Caco-2 (cell line): ENCODE data around the gene SSH2. TPM values are rescaled to one million over a fixed set of nuclear protein-coding genes. Genes with fewer than 3 reads are reported as not detected.
"Not testable (repeated sequence)": the region's sequence is repeated elsewhere in the genome, so short reads cannot be mapped to it uniquely, and the experiment has no call there.

Experiments used
- BruUV-seq: library from RNA; stranded (reverse); fragments of 400-500 nt; replicated peaks from 2 replicates; lab custom pipeline; 2021; lab: Mats Ljungman, UMichigan
- CTCF ChIA-PET: fragments of 300-600 bp; sonication (Branson Sonifier 250); formaldehyde crosslinking; loops from one replicate; lab custom pipeline; 2022; ENCODE audit warnings: antibody characterized with exemption; lab: Charles Lee
- POLR2A ChIA-PET: fragments of 300-600 bp; sonication (Branson Sonifier 250); formaldehyde crosslinking; loops from one replicate; lab custom pipeline; 2022; ENCODE audit warnings: antibody characterized with exemption; lab: Charles Lee
- DNase-seq, 2 experiments: peaks; one replicate each; pipeline versions ENCODE4 v3.0.0 to v3.0.0-alpha.2; 2020 to 2022
- H3K27me3 ChIP-seq: replicated peaks from 2 replicates; pipeline ENCODE4 v1.6.0; 2011; ENCODE audit warnings: low read length; ENCODE audit not compliant: control insufficient read depth, insufficient read depth
- H3K36me3 ChIP-seq: 2 replicates; pipeline ENCODE4 v1.5.1; 2011; ENCODE audit warnings: low read length; ENCODE audit not compliant: control insufficient read depth, insufficient read depth
- H3K4me1 ChIP-seq: fragments of 250-450 bp; sonication (Bioruptor Pico); 2 replicates; pipeline ENCODE4 v1.5.1; 2020; ENCODE audit warnings: mild to moderate bottlenecking
- H3K4me3 ChIP-seq: 2 replicates; pipeline ENCODE4 v1.5.1; 2011; ENCODE audit warnings: low read depth, mild to moderate bottlenecking, control low read depth, low read length
- H3K9me3 ChIP-seq: fragments of 250-450 bp; sonication (Bioruptor Pico); 2 replicates; pipeline ENCODE4 v1.5.1; 2020; ENCODE audit warnings: mild to moderate bottlenecking, moderate library complexity
- H3K27ac Mint-ChIP-seq: one replicate; pipeline ENCODE4 v1.8.0; 2022; ENCODE audit warnings: mixed read lengths; ENCODE audit not compliant: unreplicated experiment
- H3K27me3 Mint-ChIP-seq: one replicate; pipeline ENCODE4 v1.8.0; 2022; ENCODE audit warnings: mixed read lengths; ENCODE audit not compliant: insufficient read depth, unreplicated experiment
- H3K36me3 Mint-ChIP-seq: one replicate; pipeline ENCODE4 v1.8.0; 2022; ENCODE audit warnings: mild to moderate bottlenecking, mixed read lengths; ENCODE audit not compliant: insufficient read depth, unreplicated experiment
- H3K4me1 Mint-ChIP-seq: one replicate; pipeline ENCODE4 v1.8.0; 2022; ENCODE audit warnings: low read depth, mixed read lengths; ENCODE audit not compliant: unreplicated experiment
- H3K4me3 Mint-ChIP-seq: one replicate; pipeline ENCODE4 v1.8.0; 2022; ENCODE audit warnings: mild to moderate bottlenecking, moderate library complexity, mixed read lengths; ENCODE audit not compliant: unreplicated experiment
- H3K9me3 Mint-ChIP-seq: one replicate; pipeline ENCODE4 v1.8.0; 2022; ENCODE audit warnings: mixed read lengths; ENCODE audit not compliant: unreplicated experiment
- CTCF ChIP-seq, 2 experiments: fragments of 200-600 bp in 1 of 2; IDR thresholded peaks; 1 replicate in 1 of 2; 2 replicates in 1 of 2; pipeline versions ENCODE4 v1.5.1 to v1.8.0; 2011 to 2022; ENCODE audit warnings: antibody characterized with exemption in 1 of 2, control low read depth in 1 of 2, inconsistent platforms in 1 of 2, low read depth in 1 of 2, low read length in 1 of 2, mild to moderate bottlenecking in 1 of 2, moderate library complexity in 1 of 2; ENCODE audit not compliant: insufficient read depth in 1 of 2, severe bottlenecking in 1 of 2, unreplicated experiment in 1 of 2
- intact Hi-C: fragments of 100-400 bp; cut with micrococcal nuclease; formaldehyde crosslinking; loops from one replicate; pipeline ENCODE4 v1.10.0; 2022; ENCODE audit not compliant: unreplicated experiment
- total RNA-seq: library from RNA; stranded (reverse); gene quantifications from 2 replicates; pipeline ENCODE4 v1.2.3, GENCODE V29; 2022

SSH2 gene
- total RNA-seq, 1 experiment from 2014 or later = 48.2 TPM

GRCh38 chr17:29728490-29728889, 201.5 kb downstream of the SSH2 start:
- H3K4me3 ChIP-seq = no peak overlapping the region
- no peak for TF ChIP-seq CTCF (IDR thresholded peaks at IDR 0.05; ENCODE audit: insufficient read depth in 1 of 2, low read depth in 1 of 2, low read length in 1 of 2, severe bottlenecking in 1 of 2, unreplicated experiment in 1 of 2)
- H3K4me1 Mint-ChIP-seq = peaks cover 44% of the 10 kb centered on the region
- ChIA-PET CTCF (no interaction called here), POLR2A (no interaction called here)
- H3K9me3 Mint-ChIP-seq = peaks cover 21% of the 10 kb centered on the region
- H3K36me3 ChIP-seq = no peaks in the 10 kb centered on the region
- H3K27me3 ChIP-seq = no peaks in the 10 kb centered on the region
- intact Hi-C loops = loop anchor here (10.0 kb wide), 1 partner anchor 46 kb away; no protein-coding TSS in a partner anchor
- peaks cover 53% of the 10 kb centered on the region for H3K4me1 ChIP-seq
- no TSS peak for BruUV-seq
- no peak overlapping the region for H3K4me3 Mint-ChIP-seq
- H3K27ac Mint-ChIP-seq = peak overlapping the region; percentile 36
- no peak for DNase-seq
- H3K36me3 Mint-ChIP-seq = peaks cover 5% of the 10 kb centered on the region
- H3K27me3 Mint-ChIP-seq = no peaks in the 10 kb centered on the region
- no peaks in the 10 kb centered on the region for H3K9me3 ChIP-seq

GRCh38 chr17:29726715-29727252, 203.2 kb downstream of the SSH2 start:
- ChIA-PET POLR2A (no interaction called here), CTCF (interaction anchor here (0.6 to 0.7 kb wide), 2 partner anchors 87 to 136 kb away, joined by 3 to 4 read pairs; no protein-coding TSS in a partner anchor)
- BruUV-seq = no TSS peak
- no peaks in the 10 kb centered on the region for H3K36me3 ChIP-seq
- no peaks in the 10 kb centered on the region for H3K27me3 Mint-ChIP-seq
- intact Hi-C loops = loop anchor here (2.0 to 10.0 kb wide), 2 partner anchors 16 to 48 kb away; no protein-coding TSS in a partner anchor
- H3K27ac Mint-ChIP-seq = peak overlapping the region; percentile 36
- H3K4me1 Mint-ChIP-seq = peaks cover 51% of the 10 kb centered on the region
- H3K4me3 ChIP-seq = no peak overlapping the region
- H3K9me3 ChIP-seq = no peaks in the 10 kb centered on the region
- peaks cover 50% of the 10 kb centered on the region for H3K4me1 ChIP-seq
- peaks cover 5% of the 10 kb centered on the region for H3K36me3 Mint-ChIP-seq
- DNase-seq = no peak
- H3K27me3 ChIP-seq = no peaks in the 10 kb centered on the region
- TF ChIP-seq CTCF (IDR thresholded peaks at IDR 0.05; ENCODE audit: insufficient read depth in 1 of 2, low read depth in 1 of 2, low read length in 1 of 2, severe bottlenecking in 1 of 2, unreplicated experiment in 1 of 2) = no peak
- peak overlapping the region; percentile 34 for H3K4me3 Mint-ChIP-seq
- peaks cover 21% of the 10 kb centered on the region for H3K9me3 Mint-ChIP-seq

GRCh38 chr17:29725408-29725807, 204.6 kb downstream of the SSH2 start:
- H3K36me3 Mint-ChIP-seq, CTCF ChIA-PET: not testable (repeated sequence)
- intact Hi-C loops = loop anchor here (10.0 kb wide), 1 partner anchor 49 kb away; no protein-coding TSS in a partner anchor

More at GRCh38 chr17:29725408-29725807, 204.6 kb downstream of the SSH2 start:
- Mint-ChIP-seq H3K27ac (peak overlapping the region; percentile 36), H3K4me1 (peaks cover 55% of the 10 kb centered on the region), H3K9me3 (peaks cover 21% of the 10 kb centered on the region)
- BruUV-seq, DNase-seq, POLR2A ChIA-PET, H3K36me3 ChIP-seq, H3K9me3 ChIP-seq, H3K4me3 ChIP-seq, H3K4me3 Mint-ChIP-seq, H3K27me3 ChIP-seq, H3K27me3 Mint-ChIP-seq: not testable (repeated sequence)
- peaks cover 53% of the 10 kb centered on the region for H3K4me1 ChIP-seq
